Activated CD4-positive, alpha-beta T cell treated with anti-CD3 and anti-CD28 coated beads, Interleukin-2, amount 50 U/mL, for 1 hour (primary cell): ENCODE data around the gene MANSC4.
A peak's percentile ranks its signal among the peaks of the same experiment; 100 is the strongest.

Experiments
- DNase-seq: peaks from one replicate; pipeline ENCODE4 v3.0.0-alpha.2; 2020

MANSC4 gene

GRCh38 chr12:27779920-27780611 lies at the start of gene MANSC4, which contains the start of gene KLHL42:
Gene MANSC4, minus strand, starts transcription at chr12:27780236. Its CDS starts 8,960 bp downstream, at chr12:27771276.
Gene KLHL42, plus strand, starts transcription at chr12:27780233. Its CDS starts 98 bp downstream, at chr12:27780331.
- peak; percentile 63 for DNase-seq

GRCh38 chr12:27828196-27828595 lies 48.2 kb upstream of the MANSC4 start:
- DNase-seq = no peak

- no peak for DNase-seq
Observed at GRCh38 chr12:27826076-27826475, 46.0 kb upstream of the MANSC4 start.

GRCh38 chr12:27824126-27824842 lies 44.2 kb upstream of the MANSC4 start:
- no peak for DNase-seq

GRCh38 chr12:27823038-27823437 lies 43.0 kb upstream of the MANSC4 start:
- no peak for DNase-seq

GRCh38 chr12:27822076-27822712 lies 42.2 kb upstream of the MANSC4 start:
- peak; percentile 52 for DNase-seq

- DNase-seq = no peak
Observed at GRCh38 chr12:27821259-27821973, 41.4 kb upstream of the MANSC4 start.

GRCh38 chr12:27820564-27820963 lies 40.5 kb upstream of the MANSC4 start:
- DNase-seq = no peak

GRCh38 chr12:27818401-27818918 lies 38.4 kb upstream of the MANSC4 start:
- no peak for DNase-seq

GRCh38 chr12:27817766-27818165 lies 37.7 kb upstream of the MANSC4 start:
- DNase-seq = no peak

- no peak for DNase-seq
Observed at GRCh38 chr12:27814851-27815591, 35.0 kb upstream of the MANSC4 start.

GRCh38 chr12:27814411-27814810 lies 34.4 kb upstream of the MANSC4 start:
- no peak for DNase-seq

- DNase-seq = no peak
Observed at GRCh38 chr12:27812502-27812901, 32.5 kb upstream of the MANSC4 start.

GRCh38 chr12:27810756-27811155 lies 30.7 kb upstream of the MANSC4 start:
- no peak for DNase-seq

- no peak for DNase-seq
Observed at GRCh38 chr12:27808841-27809240, 28.8 kb upstream of the MANSC4 start.

GRCh38 chr12:27807063-27807703 lies 27.1 kb upstream of the MANSC4 start:
- peak; percentile 12 for DNase-seq

- no peak for DNase-seq
Observed at GRCh38 chr12:27806259-27806658, 26.2 kb upstream of the MANSC4 start.

- DNase-seq = no peak
Observed at GRCh38 chr12:27805238-27805637, 25.2 kb upstream of the MANSC4 start.

GRCh38 chr12:27802936-27803335 lies 22.9 kb upstream of the MANSC4 start:
- no peak for DNase-seq

GRCh38 chr12:27802511-27802910 lies 22.5 kb upstream of the MANSC4 start:
- no peak for DNase-seq

- no peak for DNase-seq
Observed at GRCh38 chr12:27801630-27802029, 21.6 kb upstream of the MANSC4 start.

GRCh38 chr12:27800819-27801218 lies 20.8 kb upstream of the MANSC4 start:
- DNase-seq = no peak
